Measurements from ENCODE around the gene TMEM82. TPM values are rescaled to one million over a fixed set of nuclear protein-coding genes. Genes with fewer than 3 reads are reported as not detected.

TMEM82 gene
- total RNA-seq: not detected in 2 replicates

GRCh38 chr1:15742339-15742801 lies at the start of gene TMEM82:
Gene TMEM82 (plus strand): TSS chr1:15742499. CDS start chr1:15742560, 61 bp downstream.

GRCh38 chr1:15736038-15736891 lies 6.0 kb upstream of the TMEM82 start, which contains the start of gene SLC25A34:
Gene SLC25A34 (plus strand): TSS chr1:15736258. CDS start chr1:15736486, 228 bp downstream.

GRCh38 chr1:15758343-15758931 lies 16.1 kb downstream of the TMEM82 start, which contains the start of gene FBLIM1:
Gene FBLIM1 (plus strand): TSS chr1:15758795. CDS start chr1:15764984, 6,189 bp downstream.

Other genes starting within 250 kb of the TMEM82 start
- gene CASP9, start 218.3 kb upstream of the TMEM82 start, total RNA-seq: 5.8 and 7.6 TPM in 2 replicates
- 14.0 and 16.3 TPM in 2 replicates for gene DNAJC16, start 215.7 kb upstream of the TMEM82 start, total RNA-seq
- gene AGMAT, start 157.4 kb upstream of the TMEM82 start, total RNA-seq: 0.70 and 0.99 TPM in 2 replicates
- 9.3 and 15.2 TPM in 2 replicates for gene DDI2, start 125.0 kb upstream of the TMEM82 start, total RNA-seq
- 20.6 and 23.6 TPM in 2 replicates for gene PLEKHM2, start 58.2 kb upstream of the TMEM82 start, total RNA-seq
- gene SLC25A34, start 6.2 kb upstream of the TMEM82 start, total RNA-seq: 0.05 and 0.14 TPM in 2 replicates
- 85.8 and 98.4 TPM in 2 replicates for gene FBLIM1, start 16.3 kb downstream of the TMEM82 start, total RNA-seq
- gene UQCRHL, start 65.2 kb downstream of the TMEM82 start, total RNA-seq: 2.6 and 4.8 TPM in 2 replicates
- 14.4 and 19.2 TPM in 2 replicates for gene SPEN, start 105.2 kb downstream of the TMEM82 start, total RNA-seq
- 28.2 and 28.8 TPM in 2 replicates for gene ZBTB17, start 233.6 kb downstream of the TMEM82 start, total RNA-seq